ENCODE measurements around the gene EP400.

The EP400 gene

DNA sequence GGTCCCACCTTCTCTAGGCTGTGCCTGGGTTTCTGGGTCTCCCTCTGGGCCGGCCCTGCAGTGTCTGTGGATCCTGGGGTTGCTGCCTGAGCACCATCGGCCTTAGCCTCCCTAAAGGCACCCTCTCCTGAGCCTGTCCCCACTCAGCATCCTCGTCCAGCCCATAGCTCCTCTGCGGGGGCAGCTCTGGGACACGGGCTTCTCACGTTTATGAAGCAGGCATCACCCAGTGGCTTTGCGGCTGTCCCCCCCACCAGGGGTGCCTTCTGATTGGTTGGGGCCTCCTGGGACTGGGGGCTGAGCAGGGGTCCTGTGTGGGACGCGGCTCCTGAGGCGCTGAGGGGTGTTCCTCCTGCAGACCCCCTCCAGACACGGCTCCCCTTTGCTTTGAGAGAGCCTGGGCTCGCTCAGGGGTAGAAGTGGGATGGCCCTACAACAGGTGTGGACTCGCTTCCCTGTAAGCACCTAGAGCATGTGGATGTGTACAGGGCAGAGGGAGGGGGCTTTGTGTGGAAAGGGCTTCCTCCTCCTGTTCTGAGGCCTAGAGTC is 44.6 kb upstream of the EP400 start:
- H3K79me2 ChIP-seq (ENCODE audit: low read length): no peaks in the 10 kb centered on the region
- H4K20me1 ChIP-seq (ENCODE audit: insufficient read depth, low read length): peaks cover 32% of the 10 kb centered on the region
- H3K36me3 ChIP-seq (replicated peaks; ENCODE audit: low read depth, low read length): no peaks in the 10 kb centered on the region
- no peaks in the 10 kb centered on the region for H3K27me3 ChIP-seq (ENCODE audit: low read depth, low read length)
- no peak for TF ChIP-seq EZH2phosphoT487 (IDR thresholded peaks at IDR 0.05; ENCODE audit: low read depth)
- TF ChIP-seq, protein P1, sequence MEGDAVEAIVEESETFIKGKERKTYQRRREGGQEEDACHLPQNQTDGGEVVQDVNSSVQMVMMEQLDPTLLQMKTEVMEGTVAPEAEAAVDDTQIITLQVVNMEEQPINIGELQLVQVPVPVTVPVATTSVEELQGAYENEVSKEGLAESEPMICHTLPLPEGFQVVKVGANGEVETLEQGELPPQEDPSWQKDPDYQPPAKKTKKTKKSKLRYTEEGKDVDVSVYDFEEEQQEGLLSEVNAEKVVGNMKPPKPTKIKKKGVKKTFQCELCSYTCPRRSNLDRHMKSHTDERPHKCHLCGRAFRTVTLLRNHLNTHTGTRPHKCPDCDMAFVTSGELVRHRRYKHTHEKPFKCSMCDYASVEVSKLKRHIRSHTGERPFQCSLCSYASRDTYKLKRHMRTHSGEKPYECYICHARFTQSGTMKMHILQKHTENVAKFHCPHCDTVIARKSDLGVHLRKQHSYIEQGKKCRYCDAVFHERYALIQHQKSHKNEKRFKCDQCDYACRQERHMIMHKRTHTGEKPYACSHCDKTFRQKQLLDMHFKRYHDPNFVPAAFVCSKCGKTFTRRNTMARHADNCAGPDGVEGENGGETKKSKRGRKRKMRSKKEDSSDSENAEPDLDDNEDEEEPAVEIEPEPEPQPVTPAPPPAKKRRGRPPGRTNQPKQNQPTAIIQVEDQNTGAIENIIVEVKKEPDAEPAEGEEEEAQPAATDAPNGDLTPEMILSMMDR (IDR thresholded peaks at IDR 0.05; ENCODE audit: low read depth, low read length): no peak
- no peak overlapping the region for H3K4me2 ChIP-seq (ENCODE audit: low read length)
- no peak overlapping the region for H3K4me3 ChIP-seq (ENCODE audit: low read length)
- no peaks in the 10 kb centered on the region for H3K9me3 ChIP-seq (ENCODE audit: insufficient read depth, low read length)
- no peak overlapping the region for H3K27ac ChIP-seq (ENCODE audit: low read length)
- H2AFZ ChIP-seq (ENCODE audit: low read depth, low read length): no peak overlapping the region
- H3K9ac ChIP-seq (ENCODE audit: low read length): no peak overlapping the region
- no peaks in the 10 kb centered on the region for H3K4me1 ChIP-seq (ENCODE audit: low read length)

DNA sequence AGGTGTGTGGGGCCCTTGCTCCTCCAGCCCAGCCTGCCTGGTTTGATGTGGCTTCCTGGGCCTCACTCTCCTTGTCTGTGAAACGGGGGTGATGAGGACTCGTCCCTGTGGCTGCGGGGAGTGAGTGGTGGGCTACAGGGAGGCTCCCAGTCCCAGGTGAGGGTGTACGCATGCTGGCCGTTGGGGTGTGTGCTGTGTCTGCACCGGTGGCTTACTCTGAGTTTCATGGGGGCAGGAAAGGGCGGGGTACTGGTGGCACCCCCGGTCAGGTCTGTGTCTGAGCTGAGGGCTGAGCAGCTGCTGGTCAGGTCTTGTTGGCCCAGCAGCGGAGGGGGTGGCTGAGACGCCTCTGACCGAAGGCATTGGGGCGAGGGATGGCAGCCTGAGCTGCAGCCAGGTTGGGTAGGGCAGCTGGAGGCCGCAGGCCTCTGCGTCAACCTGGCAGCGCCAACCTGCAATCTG is 44.1 kb upstream of the EP400 start:
- Histone ChIP-seq H3K27me3 (ENCODE audit: low read depth, low read length) (no peaks in the 10 kb centered on the region), H3K4me2 (ENCODE audit: low read length) (no peak overlapping the region), H3K4me1 (ENCODE audit: low read length) (no peaks in the 10 kb centered on the region), H3K79me2 (ENCODE audit: low read length) (no peaks in the 10 kb centered on the region), H3K4me3 (ENCODE audit: low read length) (no peak overlapping the region), H2AFZ (ENCODE audit: low read depth, low read length) (no peak overlapping the region), H4K20me1 (ENCODE audit: insufficient read depth, low read length) (peaks cover 28% of the 10 kb centered on the region), H3K9ac (ENCODE audit: low read length) (no peak overlapping the region), H3K36me3 (replicated peaks; ENCODE audit: low read depth, low read length) (no peaks in the 10 kb centered on the region), H3K27ac (ENCODE audit: low read length) (no peak overlapping the region), H3K9me3 (ENCODE audit: insufficient read depth, low read length) (no peaks in the 10 kb centered on the region)
- TF ChIP-seq EZH2phosphoT487 (IDR thresholded peaks at IDR 0.05; ENCODE audit: low read depth): no peak
- TF ChIP-seq, protein P1 (IDR thresholded peaks at IDR 0.05; ENCODE audit: low read depth, low read length): no peak

DNA sequence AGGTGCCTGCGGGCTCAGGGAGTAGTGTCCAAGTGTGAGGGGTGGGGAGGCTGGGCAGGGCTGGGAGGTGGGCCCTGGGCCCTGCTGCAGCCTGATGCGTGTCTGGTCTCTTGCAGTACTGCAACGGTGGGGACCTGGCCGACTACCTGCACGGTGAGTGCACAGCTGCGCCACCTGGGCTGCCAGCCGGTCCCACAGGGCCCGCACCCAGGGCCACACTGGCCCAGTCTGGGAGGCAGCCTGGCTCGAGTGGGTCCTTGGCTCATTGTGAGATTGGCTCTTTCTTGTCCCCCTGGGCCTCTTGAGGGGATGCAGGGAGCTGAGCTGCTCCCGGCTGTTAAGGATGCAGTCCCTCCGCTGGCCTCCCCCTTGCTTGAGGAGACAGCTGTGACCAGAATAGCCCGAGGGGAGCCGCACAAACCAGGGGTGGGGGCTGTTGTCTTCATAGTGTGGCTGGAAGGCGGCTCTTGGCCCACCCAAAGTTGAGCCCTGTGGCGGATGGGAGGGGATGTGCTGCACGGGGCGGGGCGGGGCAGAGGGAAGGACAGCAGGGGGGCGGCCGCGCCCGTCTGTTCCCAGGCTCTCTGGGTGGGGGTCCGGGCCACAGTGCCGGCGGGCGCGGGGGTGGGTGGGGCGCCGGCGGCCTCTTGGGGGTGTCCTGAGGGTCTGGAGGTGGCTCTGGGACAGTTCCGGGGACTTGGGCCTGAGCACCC is 42.2 kb upstream of the EP400 start:
- H3K9ac ChIP-seq (ENCODE audit: low read length): no peak overlapping the region
- H3K27ac ChIP-seq (ENCODE audit: low read length): no peak overlapping the region
- H3K79me2 ChIP-seq (ENCODE audit: low read length): no peaks in the 10 kb centered on the region
- no peaks in the 10 kb centered on the region for H3K4me1 ChIP-seq (ENCODE audit: low read length)
- TF ChIP-seq, protein P1 (IDR thresholded peaks at IDR 0.05; ENCODE audit: low read depth, low read length): no peak
- TF ChIP-seq EZH2phosphoT487 (IDR thresholded peaks at IDR 0.05; ENCODE audit: low read depth): no peak
- H3K36me3 ChIP-seq (replicated peaks; ENCODE audit: low read depth, low read length): no peaks in the 10 kb centered on the region
- H3K9me3 ChIP-seq (ENCODE audit: insufficient read depth, low read length): no peaks in the 10 kb centered on the region
- no peak overlapping the region for H3K4me2 ChIP-seq (ENCODE audit: low read length)
- no peaks in the 10 kb centered on the region for H3K27me3 ChIP-seq (ENCODE audit: low read depth, low read length)
- H3K4me3 ChIP-seq (ENCODE audit: low read length): no peak overlapping the region
- peaks cover 21% of the 10 kb centered on the region for H4K20me1 ChIP-seq (ENCODE audit: insufficient read depth, low read length)
- H2AFZ ChIP-seq (ENCODE audit: low read depth, low read length): no peak overlapping the region

DNA sequence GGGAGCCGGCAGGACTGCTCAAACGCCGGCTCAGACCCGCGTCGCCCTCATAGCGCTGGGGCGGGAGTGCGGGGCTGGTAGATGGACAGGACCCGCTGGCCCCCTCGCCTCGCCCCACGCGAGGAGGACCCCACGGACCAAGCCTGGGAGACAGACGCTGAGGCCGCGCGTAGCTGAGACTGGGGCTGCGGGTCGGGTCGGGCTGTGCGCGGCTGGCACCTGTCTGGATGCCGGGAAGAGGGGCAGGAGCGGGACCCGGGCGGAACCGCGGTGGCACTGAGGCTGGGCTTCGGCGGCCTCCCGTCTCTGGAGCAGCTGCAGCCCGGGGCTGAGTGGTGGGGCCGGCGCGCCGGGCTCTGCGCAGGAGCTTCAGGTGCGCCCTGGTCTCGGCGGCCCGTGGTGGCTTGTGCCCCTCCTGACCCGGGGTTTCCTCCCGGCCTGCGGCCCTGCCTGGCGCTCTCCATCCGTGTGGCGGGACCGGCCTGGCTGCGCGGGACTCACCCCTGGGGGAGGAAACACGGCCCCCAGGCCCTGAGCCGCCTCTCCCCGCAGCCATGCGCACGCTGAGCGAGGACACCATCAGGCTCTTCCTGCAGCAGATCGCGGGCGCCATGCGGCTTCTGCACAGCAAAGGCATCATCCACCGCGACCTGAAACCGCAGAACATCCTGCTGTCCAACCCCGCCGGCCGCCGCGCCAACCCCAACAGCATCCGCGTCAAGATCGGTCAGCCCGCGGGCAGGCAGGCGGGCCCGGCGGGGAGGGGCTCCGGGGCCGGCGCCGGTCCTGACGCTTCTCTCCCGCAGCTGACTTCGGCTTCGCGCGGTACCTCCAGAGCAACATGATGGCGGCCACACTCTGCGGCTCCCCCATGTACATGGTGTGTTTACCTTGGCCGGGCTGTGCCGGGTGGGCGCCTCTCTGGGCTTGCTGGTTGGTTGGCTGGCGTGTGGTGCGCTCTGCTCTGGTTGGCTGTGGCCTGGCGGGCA is 41.4 kb upstream of the EP400 start:
- peaks cover 14% of the 10 kb centered on the region for H4K20me1 ChIP-seq (ENCODE audit: insufficient read depth, low read length)
- H3K36me3 ChIP-seq (replicated peaks; ENCODE audit: low read depth, low read length): no peaks in the 10 kb centered on the region
- H3K4me1 ChIP-seq (ENCODE audit: low read length): no peaks in the 10 kb centered on the region

More for the DNA sequence above, 41.4 kb upstream of the EP400 start:
- Histone ChIP-seq H3K9me3 (ENCODE audit: insufficient read depth, low read length) (no peaks in the 10 kb centered on the region), H3K27ac (ENCODE audit: low read length) (no peak overlapping the region), H3K79me2 (ENCODE audit: low read length) (no peaks in the 10 kb centered on the region), H3K27me3 (ENCODE audit: low read depth, low read length) (no peaks in the 10 kb centered on the region), H3K9ac (ENCODE audit: low read length) (no peak overlapping the region), H3K4me3 (ENCODE audit: low read length) (no peak overlapping the region), H3K4me2 (ENCODE audit: low read length) (no peak overlapping the region), H2AFZ (ENCODE audit: low read depth, low read length) (no peak overlapping the region)
- TF ChIP-seq, protein P1 (IDR thresholded peaks at IDR 0.05; ENCODE audit: low read depth, low read length): no peak
- TF ChIP-seq EZH2phosphoT487 (IDR thresholded peaks at IDR 0.05; ENCODE audit: low read depth): no peak

Data from OCI-LY3 (cell line).